BJ (cell line): Measurements from ENCODE around the gene EHBP1L1. TPM values are rescaled to one million over a fixed set of nuclear protein-coding genes. Genes with fewer than 3 reads are reported as not detected.

ENCODE experiments used
- CTCF ChIA-PET: fragments of 350-600 bp; formaldehyde crosslinking; extraction: SDS; loops from one replicate; lab custom pipeline; 2021; ENCODE audit warnings: antibody characterized with exemption, inconsistent platforms; lab: Yijun Ruan, JAX
- POLR2A ChIA-PET: fragments of 300-600 bp; sonication (Branson Sonifier 250); formaldehyde crosslinking; extraction: SDS; loops from one replicate; lab custom pipeline; 2021; ENCODE audit warnings: antibody characterized with exemption; lab: Charles Lee
- DNase-seq: peaks from one replicate; pipeline ENCODE4 v3.0.0-alpha.2; 2011; ENCODE audit warnings: low read depth
- H3K27me3 ChIP-seq: 2 replicates; pipeline ENCODE4 v1.6.0; 2011; ENCODE audit warnings: low read length; ENCODE audit not compliant: control insufficient read depth, insufficient read depth
- H3K36me3 ChIP-seq: 2 replicates; pipeline ENCODE4 v1.5.1; 2011; ENCODE audit warnings: low read length; ENCODE audit not compliant: control insufficient read depth, insufficient read depth
- H3K4me3 ChIP-seq: 2 replicates; pipeline ENCODE4 v1.5.1; 2011; ENCODE audit warnings: low read depth, mild to moderate bottlenecking, control low read depth, low read length
- polyA plus RNA-seq: library from polyadenylated mRNA; depleted of rRNA; stranded (reverse); fragments of >200 nt; gene quantifications from 2 replicates; pipeline ENCODE4 v1.2.3, GENCODE V29; 2011
- TF ChIP-seq, protein P1 (sequence below): IDR thresholded peaks from 2 replicates; pipeline ENCODE4 v1.5.1; 2011; ENCODE audit warnings: low read depth, mild to moderate bottlenecking, control low read depth, inconsistent platforms, low read length, moderate library complexity; ENCODE audit not compliant: insufficient read depth

Gene EHBP1L1
- polyA plus RNA-seq, 1 experiment, result 30.9 TPM

DNA sequence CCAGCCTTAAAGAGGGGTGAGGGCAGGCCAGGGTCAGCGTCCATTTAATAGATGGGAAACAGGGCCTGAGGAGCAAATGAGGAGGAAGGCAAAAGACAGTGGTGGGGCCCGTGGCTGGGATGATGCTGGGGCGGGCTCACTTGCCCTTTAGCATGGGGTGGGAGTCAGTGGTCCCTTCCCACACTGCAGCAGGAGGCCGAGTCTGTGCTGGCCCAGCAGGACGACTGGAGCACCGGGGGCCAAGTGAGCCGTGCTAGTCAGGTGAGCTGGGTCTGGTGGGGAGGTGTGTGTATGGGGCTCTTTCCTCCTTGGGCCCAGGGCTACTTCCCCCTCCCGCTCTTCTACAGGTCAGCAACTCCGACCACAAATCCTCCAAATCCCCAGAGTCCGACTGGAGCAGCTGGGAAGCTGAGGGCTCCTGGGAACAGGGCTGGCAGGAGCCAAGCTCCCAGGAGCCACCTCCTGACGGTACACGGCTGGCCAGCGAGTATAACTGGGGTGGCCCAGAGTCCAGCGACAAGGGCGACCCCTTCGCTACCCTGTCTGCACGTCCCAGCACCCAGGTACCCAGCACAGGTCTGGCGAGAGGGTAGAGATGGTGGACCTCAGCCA lies 38.1 kb upstream of the EHBP1L1 start:
- TF ChIP-seq, protein P1, sequence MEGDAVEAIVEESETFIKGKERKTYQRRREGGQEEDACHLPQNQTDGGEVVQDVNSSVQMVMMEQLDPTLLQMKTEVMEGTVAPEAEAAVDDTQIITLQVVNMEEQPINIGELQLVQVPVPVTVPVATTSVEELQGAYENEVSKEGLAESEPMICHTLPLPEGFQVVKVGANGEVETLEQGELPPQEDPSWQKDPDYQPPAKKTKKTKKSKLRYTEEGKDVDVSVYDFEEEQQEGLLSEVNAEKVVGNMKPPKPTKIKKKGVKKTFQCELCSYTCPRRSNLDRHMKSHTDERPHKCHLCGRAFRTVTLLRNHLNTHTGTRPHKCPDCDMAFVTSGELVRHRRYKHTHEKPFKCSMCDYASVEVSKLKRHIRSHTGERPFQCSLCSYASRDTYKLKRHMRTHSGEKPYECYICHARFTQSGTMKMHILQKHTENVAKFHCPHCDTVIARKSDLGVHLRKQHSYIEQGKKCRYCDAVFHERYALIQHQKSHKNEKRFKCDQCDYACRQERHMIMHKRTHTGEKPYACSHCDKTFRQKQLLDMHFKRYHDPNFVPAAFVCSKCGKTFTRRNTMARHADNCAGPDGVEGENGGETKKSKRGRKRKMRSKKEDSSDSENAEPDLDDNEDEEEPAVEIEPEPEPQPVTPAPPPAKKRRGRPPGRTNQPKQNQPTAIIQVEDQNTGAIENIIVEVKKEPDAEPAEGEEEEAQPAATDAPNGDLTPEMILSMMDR, result no peak
- no peak overlapping the region for H3K4me3 ChIP-seq
- ChIA-PET POLR2A (no interaction called here), CTCF (interaction anchor here (1.8 kb wide), 1 partner anchor 9 kb away, joined by 5 read pairs; no protein-coding TSS in a partner anchor)
- no peaks in the 10 kb centered on the region for H3K27me3 ChIP-seq
- DNase-seq, result no peak
- peaks cover 44% of the 10 kb centered on the region for H3K36me3 ChIP-seq

DNA sequence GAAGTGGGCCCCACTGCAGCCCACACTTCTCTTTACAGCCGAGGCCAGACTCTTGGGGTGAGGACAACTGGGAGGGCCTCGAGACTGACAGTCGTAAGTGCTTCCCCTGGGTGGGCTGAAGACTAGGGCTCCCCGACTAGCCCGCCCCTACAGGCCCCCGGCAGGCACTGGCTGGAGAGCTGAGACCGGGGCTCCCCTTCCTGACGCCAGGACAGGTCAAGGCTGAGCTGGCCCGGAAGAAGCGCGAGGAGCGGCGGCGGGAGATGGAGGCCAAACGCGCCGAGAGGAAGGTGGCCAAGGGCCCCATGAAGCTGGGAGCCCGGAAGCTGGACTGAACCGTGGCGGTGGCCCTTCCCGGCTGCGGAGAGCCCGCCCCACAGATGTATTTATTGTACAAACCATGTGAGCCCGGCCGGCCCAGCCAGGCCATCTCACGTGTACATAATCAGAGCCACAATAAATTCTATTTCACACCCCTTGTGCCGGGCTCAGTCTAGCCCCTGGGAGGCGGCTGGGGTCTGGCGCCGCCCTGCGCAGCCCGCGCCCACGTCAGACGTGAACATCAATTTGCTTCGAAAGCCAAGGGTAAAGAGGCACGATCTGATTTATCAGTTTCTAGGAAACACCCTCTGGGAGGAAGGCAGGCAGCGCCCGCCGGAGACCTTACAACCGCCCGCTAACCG lies 37.5 kb upstream of the EHBP1L1 start:
- ChIA-PET CTCF (interaction anchor here (1.8 to 5.7 kb wide), 2 partner anchors 9 to 52 kb away, joined by 5 to 134 read pairs; partner anchors contain the start of gene KCNK7), POLR2A (no interaction called here)
- no peak overlapping the region for H3K4me3 ChIP-seq
- peaks cover 47% of the 10 kb centered on the region for H3K36me3 ChIP-seq
- no peak for DNase-seq
- TF ChIP-seq, protein P1, result no peak
- H3K27me3 ChIP-seq, result no peaks in the 10 kb centered on the region

DNA sequence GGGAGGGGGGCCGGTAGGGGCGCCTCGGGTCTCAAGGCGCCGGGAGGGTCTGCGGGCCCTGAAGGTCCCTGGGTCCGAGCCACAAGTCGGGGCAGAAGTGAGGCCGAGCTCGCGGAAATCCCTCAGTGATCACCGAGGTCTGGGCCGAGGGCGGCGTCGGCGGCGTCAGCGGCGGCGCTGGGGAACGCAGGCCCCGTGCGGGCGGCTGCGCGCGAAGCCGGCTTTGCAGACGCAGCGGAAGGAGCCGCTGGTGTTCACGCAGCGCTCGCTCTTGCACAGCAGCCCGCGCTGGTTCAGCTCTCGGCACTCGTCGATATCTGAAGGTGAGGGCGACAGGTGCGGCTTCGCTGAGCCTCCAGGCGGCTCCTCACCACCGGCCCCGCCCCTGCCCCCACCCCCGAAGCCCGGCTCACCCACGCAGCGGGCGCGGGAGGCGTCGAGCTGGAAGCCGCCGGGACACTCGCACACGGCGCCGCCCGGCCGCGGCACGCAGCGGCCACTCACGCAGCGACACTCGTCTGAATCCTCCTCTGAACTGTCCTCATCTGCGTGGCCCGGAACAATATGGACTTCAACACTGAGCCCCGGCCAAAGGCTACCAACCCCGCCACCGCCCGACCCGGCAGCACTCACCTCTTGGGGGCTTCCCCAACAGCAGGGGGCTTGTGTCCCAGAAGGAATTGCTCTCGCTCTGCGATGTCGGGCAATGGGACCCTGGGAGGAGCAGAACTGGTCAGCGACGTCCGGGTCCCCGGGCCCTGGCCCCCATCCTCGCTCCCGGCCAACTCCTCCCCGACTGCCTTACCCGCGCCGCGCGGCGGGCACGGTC lies 36.7 kb upstream of the EHBP1L1 start:
- peaks cover 52% of the 10 kb centered on the region for H3K36me3 ChIP-seq
- ChIA-PET CTCF (interaction anchor here (1.8 to 5.7 kb wide), 7 partner anchors 9 to 52 kb away, joined by 5 to 134 read pairs (median 26); partner anchors contain the start of genes EHBP1L1, FAM89B, KCNK7 and ZNRD2), POLR2A (interaction anchor here (0.5 kb wide), 1 partner anchor 14 kb away, joined by 3 read pairs; the partner anchor contains the start of gene SCYL1)
- TF ChIP-seq, protein P1, result no peak
- no peak overlapping the region for H3K4me3 ChIP-seq
- no peak for DNase-seq
- H3K27me3 ChIP-seq, result no peaks in the 10 kb centered on the region

DNA sequence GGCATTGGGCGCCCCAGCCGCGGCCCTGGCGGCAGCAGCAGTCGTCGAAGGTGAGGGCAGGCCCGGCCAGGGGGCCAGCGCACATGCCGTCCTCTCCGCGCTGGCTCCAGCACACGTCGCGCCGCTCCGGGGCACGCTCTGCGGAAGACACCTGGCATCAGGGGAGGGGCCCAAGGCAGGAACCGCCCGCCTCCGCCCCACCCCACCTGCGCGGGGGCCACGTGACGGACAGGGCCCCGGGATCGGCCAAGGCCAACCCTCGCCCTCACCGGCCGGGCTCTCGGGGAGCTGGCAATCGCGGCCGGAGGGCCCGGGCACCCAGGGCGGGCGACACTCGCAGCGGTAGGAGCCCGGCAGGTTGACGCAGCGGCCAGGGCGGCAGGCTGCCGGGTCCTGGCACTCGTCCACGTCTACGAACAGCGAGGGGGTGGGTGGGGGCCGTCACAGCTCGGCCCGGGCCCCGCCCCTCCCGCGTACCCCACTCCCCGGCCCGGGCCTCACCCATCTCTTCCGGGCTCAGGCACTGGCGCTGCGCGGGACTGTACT lies 36.0 kb upstream of the EHBP1L1 start:
- H3K27me3 ChIP-seq, result no peaks in the 10 kb centered on the region
- H3K36me3 ChIP-seq, result peaks cover 56% of the 10 kb centered on the region
- POLR2A ChIA-PET, result interaction anchor here (0.5 kb wide), 1 partner anchor 15 kb away, joined by 3 read pairs; the partner anchor contains the start of gene SCYL1
- H3K4me3 ChIP-seq, result peak overlapping the region; percentile 18
- no peak for DNase-seq
- CTCF ChIA-PET, result interaction anchor here (0.7 to 5.7 kb wide), 18 partner anchors 10 to 165 kb away, joined by 3 to 134 read pairs (median 13); partner anchors contain the start of genes EHBP1L1, FAM89B, KCNK7 and LTBP3
- TF ChIP-seq, protein P1, result no peak
